M059J (cell line): ENCODE data around the gene FAM25G. TPM values are rescaled to one million over a fixed set of nuclear protein-coding genes. Genes with fewer than 3 reads are reported as not detected.
"Not testable (repeated sequence)": the region's sequence is repeated elsewhere in the genome, so short reads cannot be mapped to it uniquely, and the experiment has no call there.

Experiments used
- DNase-seq: peaks from one replicate; pipeline ENCODE4 v3.0.0-alpha.2; 2012; ENCODE audit warnings: low read depth
- total RNA-seq: library from RNA; depleted of rRNA; stranded (reverse); fragments of >200 nt; shearing (Covaris generic); gene quantifications from 2 replicates; pipeline ENCODE4 v1.2.3, GENCODE V29; 2014

Gene FAM25G
- total RNA-seq, 1 experiment from 2014 or later = not detected

GRCh38 chr10:47465216-47465917, 26.1 kb downstream of the FAM25G start:
- not testable (repeated sequence) for DNase-seq

GRCh38 chr10:47462577-47463358, 28.7 kb downstream of the FAM25G start:
- not testable (repeated sequence) for DNase-seq

GRCh38 chr10:47461261-47461687, 30.2 kb downstream of the FAM25G start:
- peak; percentile 64 for DNase-seq

- DNase-seq = peak; percentile 85
Observed at GRCh38 chr10:47458466-47459154, 32.9 kb downstream of the FAM25G start.

GRCh38 chr10:47457826-47458225, 33.7 kb downstream of the FAM25G start:
- DNase-seq = no peak

- no peak for DNase-seq
Observed at GRCh38 chr10:47457528-47457820, 34.0 kb downstream of the FAM25G start.

GRCh38 chr10:47456794-47457527, 34.5 kb downstream of the FAM25G start:
- no peak for DNase-seq

- DNase-seq = no peak
Observed at GRCh38 chr10:47456079-47456785, 35.3 kb downstream of the FAM25G start.

GRCh38 chr10:47455350-47456078, 36.0 kb downstream of the FAM25G start:
- DNase-seq = not testable (repeated sequence)

- no peak for DNase-seq
Observed at GRCh38 chr10:47454780-47455058, 36.8 kb downstream of the FAM25G start.

GRCh38 chr10:47454008-47454779, 37.3 kb downstream of the FAM25G start:
- no peak for DNase-seq

- DNase-seq = no peak
Observed at GRCh38 chr10:47453141-47454007, 38.1 kb downstream of the FAM25G start.

- no peak for DNase-seq
Observed at GRCh38 chr10:47452495-47453140, 38.9 kb downstream of the FAM25G start.

- no peak for DNase-seq
Observed at GRCh38 chr10:47451998-47452494, 39.5 kb downstream of the FAM25G start.

- DNase-seq = no peak
Observed at GRCh38 chr10:47451273-47451997, 40.1 kb downstream of the FAM25G start.

- no peak for DNase-seq
Observed at GRCh38 chr10:47450442-47450841, 41.1 kb downstream of the FAM25G start.

GRCh38 chr10:47449979-47450378, 41.5 kb downstream of the FAM25G start:
- DNase-seq = no peak
